Activated CD8-positive, alpha-beta T cell treated with anti-CD3 and anti-CD28 coated beads for 36 hours (primary cell): ENCODE data around the gene KCNE4. TPM values are rescaled to one million over a fixed set of nuclear protein-coding genes. Genes with fewer than 3 reads are reported as not detected.

Source experiments
- ATAC-seq: fragments of 200-7000 bp; cut with Tn5 transposase; one replicate; pipeline ENCODE4 v1.10.0; 2021; ENCODE audit warnings: mild to moderate bottlenecking, moderate library complexity
- CTCF ChIA-PET: fragments of 350-600 bp; sonication (Branson Sonifier 250); formaldehyde crosslinking; loops from one replicate; lab custom pipeline; 2021; ENCODE audit warnings: antibody characterized with exemption; lab: Charles Lee
- POLR2A ChIA-PET: fragments of 350-600 bp; sonication (Branson Sonifier 250); formaldehyde crosslinking; loops from one replicate; lab custom pipeline; 2021; ENCODE audit warnings: antibody characterized with exemption; lab: Charles Lee
- DNase-seq: peaks from one replicate; pipeline ENCODE4 v3.0.0-alpha.2; 2020
- H3K27ac Mint-ChIP-seq: one replicate; pipeline ENCODE4 v1.8.0; 2021; ENCODE audit warnings: mild to moderate bottlenecking, mixed read lengths
- H3K27me3 Mint-ChIP-seq: one replicate; pipeline ENCODE4 v1.8.0; 2021; ENCODE audit warnings: mixed read lengths
- H3K36me3 Mint-ChIP-seq: one replicate; pipeline ENCODE4 v1.8.0; 2021; ENCODE audit warnings: low read depth, mixed read lengths
- H3K4me1 Mint-ChIP-seq: one replicate; pipeline ENCODE4 v1.8.0; 2021; ENCODE audit warnings: low read depth, mixed read lengths
- H3K4me3 Mint-ChIP-seq: one replicate; pipeline ENCODE4 v1.8.0; 2021; ENCODE audit warnings: mild to moderate bottlenecking, moderate library complexity, mixed read lengths
- H3K9me3 Mint-ChIP-seq: one replicate; pipeline ENCODE4 v1.8.0; 2021; ENCODE audit warnings: mixed read lengths
- CTCF ChIP-seq: fragments of 200-600 bp; IDR thresholded peaks from one replicate; pipeline ENCODE4 v1.8.0; 2022; ENCODE audit warnings: antibody characterized with exemption, mild to moderate bottlenecking
- intact Hi-C: fragments of 100-400 bp; cut with micrococcal nuclease; formaldehyde crosslinking; loops from one replicate; pipeline ENCODE4 v1.10.0; 2022
- total RNA-seq, 2 experiments: library from RNA; stranded (reverse); gene quantifications; one replicate each; pipeline ENCODE4 v1.2.3, GENCODE V29; 2021

Gene KCNE4
- total RNA-seq, 2 experiments from 2014 or later, result not detected

- H3K27me3 Mint-ChIP-seq, result peaks cover 2% of the 10 kb centered on the region
- no peak overlapping the region for H3K27ac Mint-ChIP-seq
- H3K36me3 Mint-ChIP-seq, result no peaks in the 10 kb centered on the region
- H3K4me3 Mint-ChIP-seq, result no peak overlapping the region
- intact Hi-C loops, result no loop called here
- ATAC-seq (no peak), DNase-seq (no peak)
- no peak for TF ChIP-seq CTCF
- CTCF ChIA-PET, result no interaction called here
- H3K4me1 Mint-ChIP-seq, result no peaks in the 10 kb centered on the region
- POLR2A ChIA-PET, result no interaction called here
- H3K9me3 Mint-ChIP-seq, result peaks cover 4% of the 10 kb centered on the region
Observed at GRCh38 chr2:223032187-223033142, 19.5 kb upstream of the KCNE4 start.

GRCh38 chr2:223034221-223034975 lies 17.6 kb upstream of the KCNE4 start:
- CTCF ChIA-PET, result no interaction called here
- no peak for ATAC-seq

GRCh38 chr2:223036790-223037444 lies 15.1 kb upstream of the KCNE4 start:
- ChIA-PET POLR2A (no interaction called here), CTCF (no interaction called here)
- no peak for ATAC-seq
- H3K9me3 Mint-ChIP-seq, result peaks cover under 1% of the 10 kb centered on the region
- H3K27ac Mint-ChIP-seq, result no peak overlapping the region
- DNase-seq, result no peak
- no peaks in the 10 kb centered on the region for H3K4me1 Mint-ChIP-seq
- no peaks in the 10 kb centered on the region for H3K36me3 Mint-ChIP-seq
- TF ChIP-seq CTCF, result no peak
- H3K27me3 Mint-ChIP-seq, result peaks cover 2% of the 10 kb centered on the region
- H3K4me3 Mint-ChIP-seq, result no peak overlapping the region
- intact Hi-C loops, result no loop called here

More at GRCh38 chr2:223034221-223034975, 17.6 kb upstream of the KCNE4 start:
- Mint-ChIP-seq H3K4me1 (no peaks in the 10 kb centered on the region), H3K9me3 (peaks cover 4% of the 10 kb centered on the region), H3K27ac (no peak overlapping the region), H3K27me3 (peaks cover 2% of the 10 kb centered on the region), H3K36me3 (no peaks in the 10 kb centered on the region), H3K4me3 (no peak overlapping the region)
- intact Hi-C loops, result no loop called here
- POLR2A ChIA-PET, result no interaction called here
- no peak for TF ChIP-seq CTCF
- DNase-seq, result no peak

- Mint-ChIP-seq H3K4me3 (no peak overlapping the region), H3K27ac (no peak overlapping the region), H3K27me3 (peaks cover 2% of the 10 kb centered on the region), H3K4me1 (no peaks in the 10 kb centered on the region), H3K36me3 (no peaks in the 10 kb centered on the region), H3K9me3 (no peaks in the 10 kb centered on the region)
- no peak for TF ChIP-seq CTCF
- CTCF ChIA-PET, result no interaction called here
- POLR2A ChIA-PET, result no interaction called here
- DNase-seq (no peak), ATAC-seq (no peak)
- intact Hi-C loops, result no loop called here
Observed at GRCh38 chr2:223037445-223037800, 14.6 kb upstream of the KCNE4 start.
